Measurements from ENCODE around the gene CRYBG3.

Gene CRYBG3

GRCh38 chr3:97938444-97938843, 116.6 kb downstream of the CRYBG3 start:
- no peak for FAIRE-seq
- DNase-seq (ENCODE audit: insufficient read length, low spot score) = no peak

GRCh38 chr3:97939401-97939800, 117.6 kb downstream of the CRYBG3 start:
- DNase-seq (ENCODE audit: insufficient read length, low spot score) (no peak), FAIRE-seq (no peak)

GRCh38 chr3:97940034-97940433, 118.2 kb downstream of the CRYBG3 start:
- no peak for FAIRE-seq
- DNase-seq (ENCODE audit: insufficient read length, low spot score) = no peak

GRCh38 chr3:97942801-97943546, 121.2 kb downstream of the CRYBG3 start:
- no peak for FAIRE-seq
- DNase-seq (ENCODE audit: insufficient read length, low spot score) = no peak

- no peak for DNase-seq (ENCODE audit: insufficient read length, low spot score)
- FAIRE-seq = no peak
Measured at GRCh38 chr3:97948351-97949109, 126.7 kb downstream of the CRYBG3 start.

- no peak for DNase-seq (ENCODE audit: insufficient read length, low spot score)
- FAIRE-seq = no peak
Measured at GRCh38 chr3:97949110-97949485, 127.3 kb downstream of the CRYBG3 start.

- no peak for DNase-seq (ENCODE audit: insufficient read length, low spot score)
- no peak for FAIRE-seq
Measured at GRCh38 chr3:97949743-97950142, 127.9 kb downstream of the CRYBG3 start.

GRCh38 chr3:97950360-97950759, 128.5 kb downstream of the CRYBG3 start:
- FAIRE-seq = no peak
- DNase-seq (ENCODE audit: insufficient read length, low spot score) = no peak

GRCh38 chr3:97952280-97952679, 130.5 kb downstream of the CRYBG3 start:
- DNase-seq (ENCODE audit: insufficient read length, low spot score) (no peak), FAIRE-seq (no peak)

GRCh38 chr3:97952872-97953271, 131.1 kb downstream of the CRYBG3 start:
- DNase-seq (ENCODE audit: insufficient read length, low spot score) (no peak), FAIRE-seq (no peak)

- DNase-seq (ENCODE audit: insufficient read length, low spot score) (no peak), FAIRE-seq (no peak)
Measured at GRCh38 chr3:97954228-97954827, 132.5 kb downstream of the CRYBG3 start.

- FAIRE-seq (no peak), DNase-seq (ENCODE audit: insufficient read length, low spot score) (no peak)
Measured at GRCh38 chr3:97956051-97956450, 134.2 kb downstream of the CRYBG3 start.

GRCh38 chr3:97957617-97958311, 136.0 kb downstream of the CRYBG3 start:
- no peak for FAIRE-seq
- no peak for DNase-seq (ENCODE audit: insufficient read length, low spot score)

GRCh38 chr3:97958396-97958795, 136.6 kb downstream of the CRYBG3 start:
- FAIRE-seq = no peak
- DNase-seq (ENCODE audit: insufficient read length, low spot score) = no peak

- FAIRE-seq (no peak), DNase-seq (ENCODE audit: insufficient read length, low spot score) (no peak)
Measured at GRCh38 chr3:97958796-97959195, 137.0 kb downstream of the CRYBG3 start.

GRCh38 chr3:97959872-97960271, 138.1 kb downstream of the CRYBG3 start:
- FAIRE-seq (no peak), DNase-seq (ENCODE audit: insufficient read length, low spot score) (no peak)

GRCh38 chr3:97960551-97960950, 138.7 kb downstream of the CRYBG3 start:
- no peak for FAIRE-seq

GRCh38 chr3:97960993-97961766, 139.4 kb downstream of the CRYBG3 start:
- FAIRE-seq (no peak), DNase-seq (ENCODE audit: insufficient read length, low spot score) (no peak)

More at GRCh38 chr3:97960551-97960950, 138.7 kb downstream of the CRYBG3 start:
- DNase-seq (ENCODE audit: insufficient read length, low spot score) = no peak

- FAIRE-seq (no peak), DNase-seq (ENCODE audit: insufficient read length, low spot score) (no peak)
Measured at GRCh38 chr3:97967966-97968365, 146.2 kb downstream of the CRYBG3 start.

- no peak for FAIRE-seq
- no peak for DNase-seq (ENCODE audit: insufficient read length, low spot score)
Measured at GRCh38 chr3:97968376-97968775, 146.6 kb downstream of the CRYBG3 start.
